Activated CD8-positive, alpha-beta T cell treated with anti-CD3 and anti-CD28 coated beads for 36 hours (primary cell): ENCODE data around the gene UCHL3. TPM values are rescaled to one million over a fixed set of nuclear protein-coding genes. Genes with fewer than 3 reads are reported as not detected.

ENCODE experiments used
- ATAC-seq: fragments of 200-7000 bp; cut with Tn5 transposase; one replicate; pipeline ENCODE4 v1.10.0; 2021; ENCODE audit warnings: mild to moderate bottlenecking, moderate library complexity
- CTCF ChIA-PET: fragments of 350-600 bp; sonication (Branson Sonifier 250); formaldehyde crosslinking; loops from one replicate; lab custom pipeline; 2021; ENCODE audit warnings: antibody characterized with exemption; lab: Charles Lee
- POLR2A ChIA-PET: fragments of 350-600 bp; sonication (Branson Sonifier 250); formaldehyde crosslinking; loops from one replicate; lab custom pipeline; 2021; ENCODE audit warnings: antibody characterized with exemption; lab: Charles Lee
- DNase-seq: peaks from one replicate; pipeline ENCODE4 v3.0.0-alpha.2; 2020
- H3K27ac Mint-ChIP-seq: one replicate; pipeline ENCODE4 v1.8.0; 2021; ENCODE audit warnings: mild to moderate bottlenecking, mixed read lengths
- H3K27me3 Mint-ChIP-seq: one replicate; pipeline ENCODE4 v1.8.0; 2021; ENCODE audit warnings: mixed read lengths
- H3K36me3 Mint-ChIP-seq: one replicate; pipeline ENCODE4 v1.8.0; 2021; ENCODE audit warnings: low read depth, mixed read lengths
- H3K4me1 Mint-ChIP-seq: one replicate; pipeline ENCODE4 v1.8.0; 2021; ENCODE audit warnings: low read depth, mixed read lengths
- H3K4me3 Mint-ChIP-seq: one replicate; pipeline ENCODE4 v1.8.0; 2021; ENCODE audit warnings: mild to moderate bottlenecking, moderate library complexity, mixed read lengths
- H3K9me3 Mint-ChIP-seq: one replicate; pipeline ENCODE4 v1.8.0; 2021; ENCODE audit warnings: mixed read lengths
- intact Hi-C: fragments of 100-400 bp; cut with micrococcal nuclease; formaldehyde crosslinking; loops from one replicate; pipeline ENCODE4 v1.10.0; 2022
- total RNA-seq, 2 experiments: library from RNA; stranded (reverse); gene quantifications; one replicate each; pipeline ENCODE4 v1.2.3, GENCODE V29; 2021
- TF ChIP-seq, protein P1 (sequence below): fragments of 200-600 bp; IDR thresholded peaks from one replicate; pipeline ENCODE4 v1.8.0; 2022; ENCODE audit warnings: antibody characterized with exemption, mild to moderate bottlenecking

Gene UCHL3
- total RNA-seq, 2 experiments from 2014 or later, result 32.9 to 36.4 TPM

DNA sequence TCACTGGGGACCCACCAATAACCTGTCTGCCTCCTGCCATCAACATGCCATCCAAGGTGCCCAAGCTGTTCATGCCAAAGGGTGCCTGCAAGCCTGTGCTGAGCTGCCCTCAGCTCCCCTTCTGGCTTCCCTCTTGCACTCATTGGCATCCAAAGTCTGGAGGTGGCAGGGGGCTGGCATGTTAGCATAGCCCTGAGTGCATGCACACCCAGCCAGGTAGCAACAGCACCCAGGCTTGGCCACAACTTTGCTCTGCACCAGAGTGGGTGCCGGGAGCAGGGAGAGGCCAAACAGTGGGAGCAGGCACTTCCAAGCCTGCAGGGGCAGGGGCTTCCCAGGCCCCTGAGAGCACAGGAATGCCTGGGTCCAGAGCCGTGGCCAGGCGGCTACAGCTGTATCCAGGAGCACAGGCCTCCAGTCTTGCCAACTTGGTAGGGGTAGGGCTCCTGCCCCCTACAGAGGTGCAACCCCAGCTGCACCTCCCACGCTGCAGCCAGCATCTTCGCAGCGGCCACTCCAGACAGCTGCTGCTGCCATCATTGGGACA, 41.5 kb upstream of the UCHL3 start:
- TF ChIP-seq, protein P1, sequence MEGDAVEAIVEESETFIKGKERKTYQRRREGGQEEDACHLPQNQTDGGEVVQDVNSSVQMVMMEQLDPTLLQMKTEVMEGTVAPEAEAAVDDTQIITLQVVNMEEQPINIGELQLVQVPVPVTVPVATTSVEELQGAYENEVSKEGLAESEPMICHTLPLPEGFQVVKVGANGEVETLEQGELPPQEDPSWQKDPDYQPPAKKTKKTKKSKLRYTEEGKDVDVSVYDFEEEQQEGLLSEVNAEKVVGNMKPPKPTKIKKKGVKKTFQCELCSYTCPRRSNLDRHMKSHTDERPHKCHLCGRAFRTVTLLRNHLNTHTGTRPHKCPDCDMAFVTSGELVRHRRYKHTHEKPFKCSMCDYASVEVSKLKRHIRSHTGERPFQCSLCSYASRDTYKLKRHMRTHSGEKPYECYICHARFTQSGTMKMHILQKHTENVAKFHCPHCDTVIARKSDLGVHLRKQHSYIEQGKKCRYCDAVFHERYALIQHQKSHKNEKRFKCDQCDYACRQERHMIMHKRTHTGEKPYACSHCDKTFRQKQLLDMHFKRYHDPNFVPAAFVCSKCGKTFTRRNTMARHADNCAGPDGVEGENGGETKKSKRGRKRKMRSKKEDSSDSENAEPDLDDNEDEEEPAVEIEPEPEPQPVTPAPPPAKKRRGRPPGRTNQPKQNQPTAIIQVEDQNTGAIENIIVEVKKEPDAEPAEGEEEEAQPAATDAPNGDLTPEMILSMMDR, result no peak
- intact Hi-C loops, result no loop called here
- H3K27me3 Mint-ChIP-seq, result peaks cover 2% of the 10 kb centered on the region
- no peak for ATAC-seq
- DNase-seq, result no peak
- POLR2A ChIA-PET, result no interaction called here
- no peak overlapping the region for H3K4me3 Mint-ChIP-seq
- H3K9me3 Mint-ChIP-seq, result no peaks in the 10 kb centered on the region
- H3K4me1 Mint-ChIP-seq, result peaks cover 6% of the 10 kb centered on the region
- CTCF ChIA-PET, result no interaction called here
- H3K27ac Mint-ChIP-seq, result no peak overlapping the region
- no peaks in the 10 kb centered on the region for H3K36me3 Mint-ChIP-seq

DNA sequence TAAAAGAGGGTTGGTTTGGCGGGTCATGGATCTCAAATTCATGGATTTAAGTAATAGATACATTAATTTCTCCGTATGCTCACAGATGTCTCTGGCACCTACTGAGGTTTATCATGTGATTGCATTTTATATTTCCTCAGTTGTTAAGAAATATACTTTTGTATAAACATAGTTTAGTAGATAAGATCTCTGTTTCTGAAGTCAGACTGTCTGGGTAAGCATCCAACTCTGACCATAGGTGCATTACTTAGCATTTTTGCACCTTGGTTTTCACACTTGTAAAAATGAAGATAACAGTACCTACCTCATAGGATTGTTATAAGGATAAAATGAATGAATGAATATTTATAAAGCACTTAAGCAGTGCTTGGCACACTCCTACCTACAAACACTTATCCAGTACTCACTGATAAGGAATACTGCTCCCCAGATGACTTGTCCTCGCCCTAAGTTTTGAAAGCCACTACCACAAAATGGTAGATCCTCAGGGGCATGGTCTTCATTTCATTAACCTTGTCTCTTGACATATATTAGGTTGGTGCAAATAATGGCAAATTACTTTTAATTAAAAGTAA, 38.5 kb upstream of the UCHL3 start:
- TF ChIP-seq, protein P1, result no peak
- Mint-ChIP-seq H3K27ac (no peak overlapping the region), H3K36me3 (no peaks in the 10 kb centered on the region), H3K27me3 (peaks cover 6% of the 10 kb centered on the region), H3K4me3 (no peak overlapping the region), H3K9me3 (no peaks in the 10 kb centered on the region), H3K4me1 (peaks cover 7% of the 10 kb centered on the region)
- POLR2A ChIA-PET, result no interaction called here
- ATAC-seq (no peak), DNase-seq (no peak)
- intact Hi-C loops, result no loop called here
- CTCF ChIA-PET, result interaction anchor here (1.3 kb wide), 1 partner anchor 29 kb away, joined by 4 read pairs; the partner anchor contains the start of gene TBC1D4

DNA sequence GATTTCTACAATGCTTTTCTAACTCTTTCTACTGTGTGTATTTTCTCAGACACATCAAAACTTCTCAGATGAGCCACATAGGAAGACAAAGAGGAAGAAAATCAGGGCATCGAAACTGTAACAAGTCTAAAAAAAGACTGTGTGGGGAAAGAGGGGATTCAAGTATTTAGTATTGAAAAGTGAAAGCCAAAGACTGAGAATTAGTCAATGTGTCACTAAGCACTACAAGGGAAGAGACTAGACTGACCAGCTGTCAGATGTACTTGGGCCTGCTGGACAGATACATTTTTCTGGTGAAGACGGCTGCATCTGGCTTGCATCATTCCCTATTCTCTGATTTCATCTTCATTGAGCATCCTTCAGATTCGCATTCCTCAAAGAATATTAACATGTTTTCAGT, 37.3 kb upstream of the UCHL3 start:
- Mint-ChIP-seq H3K36me3 (no peaks in the 10 kb centered on the region), H3K4me3 (no peak overlapping the region), H3K27me3 (peaks cover 6% of the 10 kb centered on the region), H3K4me1 (peaks cover 7% of the 10 kb centered on the region), H3K27ac (no peak overlapping the region), H3K9me3 (no peaks in the 10 kb centered on the region)
- ATAC-seq (no peak), DNase-seq (no peak)
- POLR2A ChIA-PET, result no interaction called here
- CTCF ChIA-PET, result interaction anchor here (0.9 kb wide), 1 partner anchor 30 kb away, joined by 3 read pairs; the partner anchor contains the start of gene TBC1D4
- intact Hi-C loops, result no loop called here
- TF ChIP-seq, protein P1, result no peak

DNA sequence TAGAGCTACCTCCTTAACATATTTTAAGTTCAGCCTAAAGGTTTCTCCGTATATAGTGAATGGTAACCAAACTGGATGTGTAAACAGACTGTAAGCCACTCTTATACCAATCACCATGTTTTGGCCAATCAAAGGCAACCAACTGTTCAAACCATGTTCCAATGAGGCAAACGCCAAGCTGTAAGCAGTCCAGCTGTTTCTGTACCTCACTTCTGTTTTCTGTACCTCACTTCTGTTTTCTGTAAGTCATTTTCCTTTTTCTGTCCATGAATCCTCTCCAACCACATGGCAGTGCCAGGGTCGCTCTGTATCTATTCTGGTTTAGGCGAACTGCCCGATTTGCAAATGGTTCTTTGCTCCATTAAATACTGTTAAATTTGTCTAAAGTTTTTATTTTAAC, 36.3 kb upstream of the UCHL3 start:
- Mint-ChIP-seq H3K27me3 (peaks cover 6% of the 10 kb centered on the region), H3K36me3 (no peaks in the 10 kb centered on the region), H3K4me3 (no peak overlapping the region), H3K27ac (no peak overlapping the region), H3K9me3 (no peaks in the 10 kb centered on the region), H3K4me1 (peaks cover 7% of the 10 kb centered on the region)
- TF ChIP-seq, protein P1, result no peak
- intact Hi-C loops, result no loop called here
- POLR2A ChIA-PET, result no interaction called here
- ATAC-seq, result no peak
- no peak for DNase-seq
- CTCF ChIA-PET, result interaction anchor here (0.9 to 1.6 kb wide), 2 partner anchors 10 to 31 kb away, joined by 3 to 5 read pairs; partner anchors contain the start of gene TBC1D4
